SK-N-SH (cell line): ENCODE results near the gene RAPGEF4. TPM values are rescaled to one million over a fixed set of nuclear protein-coding genes. Genes with fewer than 3 reads are reported as not detected.

Experiments used
- CTCF ChIA-PET: fragments of 300-600, 350-600 bp; formaldehyde crosslinking; extraction: SDS; loops from one replicate; lab custom pipeline; 2021; lab: Yijun Ruan, JAX
- POLR2A ChIA-PET: fragments of 350-600 bp; sonication (Branson Sonifier 250); formaldehyde crosslinking; extraction: SDS; loops from one replicate; lab custom pipeline; 2020; ENCODE audit warnings: antibody characterized with exemption, inconsistent platforms; lab: Yijun Ruan, JAX
- DNase-seq: peaks from one replicate; pipeline ENCODE4 v3.0.0; 2012
- H2AFZ ChIP-seq: fragments of 200-600 bp; sonication (generic); 2 replicates; pipeline ENCODE4 v1.8.1; 2016; ENCODE audit warnings: antibody characterized with exemption, mild to moderate bottlenecking, low read depth
- H3F3A ChIP-seq: fragments of 200-600 bp; sonication (generic); replicated peaks from 2 replicates; pipeline ENCODE3; 2016; ENCODE audit warnings: antibody characterized with exemption, mild to moderate bottlenecking; ENCODE audit not compliant: insufficient read depth
- H3K27ac ChIP-seq, 2 experiments: fragments of 200-500 bp in 1 of 2; fragments of 200-600 bp in 1 of 2; sonication (Bioruptor generic) in 1 of 2; sonication (generic), shearing (Covaris generic) in 1 of 2; 2 replicates each; pipeline versions ENCODE4 v1.5.1 to v1.6.1; 2014 to 2016; ENCODE audit warnings: low read depth in 2 of 2, inconsistent platforms in 1 of 2, low read length in 1 of 2, mild to moderate bottlenecking in 1 of 2, mixed read lengths in 1 of 2
- H3K27me3 ChIP-seq: fragments of 200-600 bp; sonication (generic), shearing (Covaris generic); 2 replicates; pipeline ENCODE4 v1.6.1; 2016; ENCODE audit warnings: mixed run types; ENCODE audit not compliant: insufficient read depth
- H3K36me3 ChIP-seq, 2 experiments: fragments of 200-500 bp in 1 of 2; fragments of 200-600 bp in 1 of 2; sonication (Bioruptor generic) in 1 of 2; sonication (generic) in 1 of 2; replicated peaks in 1 of 2; 2 replicates each; pipeline versions ENCODE3 to v1.5.1; 2014 to 2016; ENCODE audit warnings: low read length in 1 of 2, mild to moderate bottlenecking in 1 of 2; ENCODE audit not compliant: insufficient read depth in 2 of 2, control insufficient read depth in 1 of 2
- H3K4me1 ChIP-seq, 2 experiments: fragments of 200-500 bp in 1 of 2; fragments of 200-600 bp in 1 of 2; sonication (Bioruptor generic) in 1 of 2; sonication (generic), shearing (Covaris generic) in 1 of 2; 2 replicates each; pipeline versions ENCODE4 v1.5.1 to v1.6.1; 2014 to 2016; ENCODE audit warnings: low read depth in 1 of 2, low read length in 1 of 2, mixed run types in 1 of 2; ENCODE audit not compliant: insufficient read depth in 2 of 2, control insufficient read depth in 1 of 2
- H3K4me2 ChIP-seq: fragments of 200-600 bp; sonication (generic), shearing (Covaris generic); 2 replicates; pipeline ENCODE4 v1.6.1; 2017; ENCODE audit warnings: mixed run types
- H3K4me3 ChIP-seq, 2 experiments: fragments of 200-500 bp in 1 of 2; fragments of 200-600 bp in 1 of 2; sonication (Bioruptor generic) in 1 of 2; sonication (generic), shearing (Covaris generic) in 1 of 2; 2 replicates each; pipeline versions ENCODE4 v1.5.1 to v1.8.1; 2014 to 2016; ENCODE audit warnings: low read depth in 2 of 2, inconsistent platforms in 1 of 2, low read length in 1 of 2, mild to moderate bottlenecking in 1 of 2, mixed read lengths in 1 of 2, moderate library complexity in 1 of 2
- H3K79me2 ChIP-seq: fragments of 200-600 bp; sonication (generic); 2 replicates; pipeline ENCODE4 v1.8.1; 2017; ENCODE audit warnings: mild to moderate bottlenecking; ENCODE audit not compliant: insufficient read depth
- H3K9ac ChIP-seq: fragments of 200-600 bp; sonication (generic); 2 replicates; pipeline ENCODE4 v1.6.1; 2017; ENCODE audit warnings: mixed run types
- H3K9me2 ChIP-seq: fragments of 200-600 bp; sonication (generic); 2 replicates; pipeline ENCODE4 v1.6.1; 2017; ENCODE audit warnings: mixed run types
- H3K9me3 ChIP-seq: fragments of 200-600 bp; sonication (generic); 2 replicates; pipeline ENCODE4 v1.6.1; 2017; ENCODE audit warnings: mixed run types, mild to moderate bottlenecking, moderate library complexity
- H4K20me1 ChIP-seq: fragments of 200-600 bp; sonication (generic); 2 replicates; pipeline ENCODE4 v1.6.1; 2017; ENCODE audit warnings: mild to moderate bottlenecking, mixed run types; ENCODE audit not compliant: insufficient read depth
- CHD2 ChIP-seq: fragments of 150-350 bp; IDR thresholded peaks from 2 replicates; pipeline ENCODE4 v1.6.1; 2018; ENCODE audit warnings: low read length; ENCODE audit not compliant: partially characterized antibody
- CTCF ChIP-seq: fragments of 200-600 bp; sonication (generic); IDR thresholded peaks from 2 replicates; pipeline ENCODE4 v1.6.1; 2017; ENCODE audit warnings: antibody characterized with exemption, mild to moderate bottlenecking, moderate library complexity
- ELF1 ChIP-seq: IDR thresholded peaks from 2 replicates; pipeline ENCODE4 v1.4.0; 2012
- EZH2phosphoT487 ChIP-seq: fragments of 200-600 bp; sonication (generic); IDR thresholded peaks from 2 replicates; pipeline ENCODE4 v1.6.1; 2017; ENCODE audit warnings: low read depth, mixed run types, mild to moderate bottlenecking, antibody characterized with exemption, moderate library complexity, borderline replicate concordance
- FOXJ3 ChIP-seq: sonication (generic); formaldehyde crosslinking; IDR thresholded peaks from 2 replicates; pipeline ENCODE4 v1.5.1; 2020; ENCODE audit warnings: mild to moderate bottlenecking, missing genetic modification reagents
- FOXM1 ChIP-seq: IDR thresholded peaks from 2 replicates; pipeline ENCODE4 v1.4.0; 2012; ENCODE audit warnings: low read depth, mild to moderate bottlenecking
- JUND ChIP-seq: IDR thresholded peaks from 2 replicates; pipeline ENCODE4 v1.4.0; 2012
- PBX3 ChIP-seq: IDR thresholded peaks from 2 replicates; pipeline ENCODE4; 2012
- POLR2AphosphoS5 ChIP-seq: IDR thresholded peaks from 2 replicates; pipeline ENCODE4 v1.6.1; 2012; ENCODE audit warnings: low read depth, low read length
- REST ChIP-seq: IDR thresholded peaks from 2 replicates; pipeline ENCODE4 v1.6.1; 2012; ENCODE audit warnings: mild to moderate bottlenecking, low read depth, low read length, moderate library complexity
- SIN3A ChIP-seq: IDR thresholded peaks from 2 replicates; pipeline ENCODE4 v1.6.1; 2012; ENCODE audit warnings: low read depth, mild to moderate bottlenecking, low read length, moderate library complexity, borderline replicate concordance
- SMC3 ChIP-seq: IDR thresholded peaks from 2 replicates; pipeline ENCODE4 v1.6.1; 2012; ENCODE audit warnings: low read depth, low read length, improper control_type of control experiment
- TEAD4 ChIP-seq: IDR thresholded peaks from 2 replicates; pipeline ENCODE4 v1.4.0; 2012; ENCODE audit warnings: mild to moderate bottlenecking, borderline replicate concordance; ENCODE audit not compliant: insufficient read depth
- WGBS: methylation state at CpG from one replicate; pipeline ENCODE4 v1.1.6; 2017; ENCODE audit warnings: low lambda C conversion rate; 5-methylcytosine and 5-hydroxymethylcytosine counted together
- polyA plus RNA-seq, 3 experiments: library from polyadenylated mRNA; depleted of rRNA; stranded (reverse); fragments of >200 nt; gene quantifications; 2 replicates each; pipeline ENCODE4 v1.2.3, GENCODE V29; 2012

RAPGEF4 gene
- polyA plus RNA-seq, 1 of the 3 experiments (the other 2 are of a cell fraction), result 0.30 TPM

GRCh38 chr2:172976116-172976515 is 240.5 kb downstream of the RAPGEF4 start (continued):
- TF ChIP-seq REST (no peak), CHD2 (no peak), FOXJ3 (CRISPR knock-in tag) (no peak), POLR2AphosphoS5 (no peak)

- Histone ChIP-seq H3K9me2 (no peaks in the 10 kb centered on the region), H4K20me1 (no peaks in the 10 kb centered on the region), H3F3A (no peaks in the 10 kb centered on the region), H3K79me2 (no peaks in the 10 kb centered on the region), H3K36me3 (no peaks in the 10 kb centered on the region), H3K4me2 (no peak overlapping the region), H3K27ac (no peak overlapping the region), H3K9me3 (no peaks in the 10 kb centered on the region), H3K4me3 (no peak overlapping the region), H3K9ac (no peak overlapping the region), H3K4me1 (no peaks in the 10 kb centered on the region), H2AFZ (no peak overlapping the region), H3K27me3 (no peaks in the 10 kb centered on the region; the same call in 1 of the 2 replicates)
- WGBS, result 85% methylated on average over 5 of the region's 5 CpGs
- ChIA-PET CTCF (no interaction called here), POLR2A (no interaction called here)
- no peak for TF ChIP-seq CTCF
- no peak for TF ChIP-seq FOXM1
- no peak for DNase-seq
Measured at GRCh38 chr2:172976816-172977215, 241.2 kb downstream of the RAPGEF4 start.

GRCh38 chr2:172977270-172978062 is 241.8 kb downstream of the RAPGEF4 start:
- no peak overlapping the region for H3K9ac ChIP-seq
- no peaks in the 10 kb centered on the region for H4K20me1 ChIP-seq
- no peak for DNase-seq
- no peak overlapping the region for H3K4me2 ChIP-seq
- no peak overlapping the region for H3K4me3 ChIP-seq
- no peaks in the 10 kb centered on the region for H3F3A ChIP-seq
- CTCF ChIA-PET, result interaction anchor here (1.3 kb wide), 1 partner anchor 46 kb away, joined by 3 read pairs; no protein-coding TSS in a partner anchor
- no peaks in the 10 kb centered on the region for H3K4me1 ChIP-seq
- H2AFZ ChIP-seq, result no peak overlapping the region
- 58% methylated on average over 6 of the region's 7 CpGs for WGBS
- H3K36me3 ChIP-seq, result no peaks in the 10 kb centered on the region
- POLR2A ChIA-PET, result no interaction called here
- H3K79me2 ChIP-seq, result no peaks in the 10 kb centered on the region
- H3K27ac ChIP-seq, result no peak overlapping the region
- H3K9me2 ChIP-seq, result no peaks in the 10 kb centered on the region
- no peaks in the 10 kb centered on the region for H3K9me3 ChIP-seq
- no peaks in the 10 kb centered on the region; the same call in 1 of the 2 replicates for H3K27me3 ChIP-seq
- TF ChIP-seq SMC3, result no peak
- no peak for TF ChIP-seq EZH2phosphoT487
- no peak for TF ChIP-seq PBX3
- no peak for TF ChIP-seq JUND
- no peak for TF ChIP-seq ELF1
- no peak for TF ChIP-seq SIN3A
- no peak for TF ChIP-seq TEAD4
- no peak for TF ChIP-seq CTCF
